HEK293 (cell line): ENCODE data around the gene ENDOV.

Source experiments
- CTCF ChIP-seq: fragments of 450-650 bp; formaldehyde crosslinking; IDR thresholded peaks from 2 replicates; pipeline ENCODE4 v1.5.1; 2016; ENCODE audit warnings: missing biosample characterization, missing genetic modification characterization
- KLF9 ChIP-seq: fragments of 450-650 bp; formaldehyde crosslinking; IDR thresholded peaks from 2 replicates; pipeline ENCODE4 v1.5.1; 2016; ENCODE audit warnings: missing biosample characterization, missing genetic modification characterization, low read depth
- REST ChIP-seq: fragments of 450-650 bp; formaldehyde crosslinking; IDR thresholded peaks from 2 replicates; pipeline ENCODE4 v1.5.1; 2016; ENCODE audit warnings: missing biosample characterization, missing genetic modification characterization
- TRIM28 ChIP-seq: IDR thresholded peaks from 2 replicates; pipeline ENCODE4 v1.6.1; 2011; ENCODE audit warnings: low read length, control low read depth, borderline replicate concordance
- ZNF449 ChIP-seq: fragments of 450-650 bp; formaldehyde crosslinking; IDR thresholded peaks from 2 replicates; pipeline ENCODE4 v1.5.1; 2017; ENCODE audit warnings: missing biosample characterization, mild to moderate bottlenecking, missing genetic modification characterization, moderate library complexity
- ZSCAN23 ChIP-seq: fragments of 450-650 bp; formaldehyde crosslinking; IDR thresholded peaks from 2 replicates; pipeline ENCODE4 v1.5.1; 2016; ENCODE audit warnings: missing biosample characterization, missing genetic modification characterization

GRCh38 chr17:80384078-80384960 is 30.6 kb upstream of the ENDOV start:
- TF ChIP-seq CTCF (no peak), REST (no peak), ZSCAN23 (tag by site-specific recombination) (no peak), TRIM28 (no peak), ZNF449 (tag by site-specific recombination) (no peak), KLF9 (tag by site-specific recombination) (no peak)
